Mesothelial cell of epicardium (in vitro differentiated cells): Measurements from ENCODE around the gene PATZ1. TPM values are rescaled to one million over a fixed set of nuclear protein-coding genes. Genes with fewer than 3 reads are reported as not detected.

Experiments
- DNase-seq, 2 experiments: peaks; one replicate each; pipeline ENCODE4 v3.0.0; 2021; ENCODE audit warnings: low spot score in 2 of 2; ENCODE audit not compliant: unreplicated experiment in 2 of 2
- H3K27ac Mint-ChIP-seq: 2 replicates; pipeline ENCODE4 v1.8.0; 2021; ENCODE audit warnings: mixed read lengths
- H3K27me3 Mint-ChIP-seq: 2 replicates; pipeline ENCODE4 v1.8.0; 2021; ENCODE audit warnings: low read depth, mixed read lengths
- H3K36me3 Mint-ChIP-seq: 2 replicates; pipeline ENCODE4 v1.8.0; 2021; ENCODE audit warnings: mixed read lengths
- H3K4me1 Mint-ChIP-seq: 2 replicates; pipeline ENCODE4 v1.8.0; 2021; ENCODE audit warnings: mixed read lengths
- H3K4me3 Mint-ChIP-seq: 2 replicates; pipeline ENCODE4 v1.8.0; 2021; ENCODE audit warnings: mild to moderate bottlenecking, moderate library complexity, mixed read lengths
- H3K9me3 Mint-ChIP-seq: 2 replicates; pipeline ENCODE4 v1.8.0; 2021; ENCODE audit warnings: mixed read lengths
- CTCF ChIP-seq: fragments of 200-600 bp; sonication (generic); IDR thresholded peaks from one replicate; pipeline ENCODE4 v1.5.0; 2021; ENCODE audit warnings: antibody characterized with exemption; ENCODE audit not compliant: unreplicated experiment
- total RNA-seq: library from RNA; stranded (reverse); gene quantifications from 3 replicates; pipeline ENCODE4 v1.2.1, GENCODE V29; 2021

Gene PATZ1
- total RNA-seq, 1 donor from 2014 or later, result 70.9 TPM

GRCh38 chr22:31333641-31334040 lies 12.5 kb downstream of the PATZ1 start:
- Mint-ChIP-seq H3K27ac (no peak overlapping the region), H3K4me3 (no peak overlapping the region), H3K27me3 (no peaks in the 10 kb centered on the region), H3K36me3 (peaks cover 61% of the 10 kb centered on the region), H3K9me3 (no peaks in the 10 kb centered on the region), H3K4me1 (no peaks in the 10 kb centered on the region)
- TF ChIP-seq CTCF, result no peak
- no peak for DNase-seq

GRCh38 chr22:31332886-31333285 lies 13.3 kb downstream of the PATZ1 start:
- H3K4me3 Mint-ChIP-seq, result no peak overlapping the region
- H3K27me3 Mint-ChIP-seq, result no peaks in the 10 kb centered on the region
- H3K36me3 Mint-ChIP-seq, result peaks cover 65% of the 10 kb centered on the region
- DNase-seq, result no peak
- no peak for TF ChIP-seq CTCF
- H3K9me3 Mint-ChIP-seq, result no peaks in the 10 kb centered on the region
- H3K4me1 Mint-ChIP-seq, result no peaks in the 10 kb centered on the region
- H3K27ac Mint-ChIP-seq, result no peak overlapping the region

- Mint-ChIP-seq H3K36me3 (peaks cover 65% of the 10 kb centered on the region), H3K9me3 (no peaks in the 10 kb centered on the region), H3K4me1 (no peaks in the 10 kb centered on the region), H3K27me3 (no peaks in the 10 kb centered on the region), H3K4me3 (no peak overlapping the region), H3K27ac (no peak overlapping the region)
- DNase-seq, result no peak
- TF ChIP-seq CTCF, result no peak
Measured at GRCh38 chr22:31332010-31332409, 14.1 kb downstream of the PATZ1 start.

GRCh38 chr22:31329453-31330215 lies 16.5 kb downstream of the PATZ1 start:
- H3K27me3 Mint-ChIP-seq, result no peaks in the 10 kb centered on the region
- no peak for TF ChIP-seq CTCF
- H3K36me3 Mint-ChIP-seq, result peaks cover 70% of the 10 kb centered on the region
- no peak overlapping the region for H3K27ac Mint-ChIP-seq
- H3K4me1 Mint-ChIP-seq, result no peaks in the 10 kb centered on the region
- DNase-seq, result no peak
- H3K9me3 Mint-ChIP-seq, result no peaks in the 10 kb centered on the region
- no peak overlapping the region for H3K4me3 Mint-ChIP-seq

- no peaks in the 10 kb centered on the region for H3K9me3 Mint-ChIP-seq
- no peaks in the 10 kb centered on the region for H3K27me3 Mint-ChIP-seq
- no peak for TF ChIP-seq CTCF
- H3K4me1 Mint-ChIP-seq, result no peaks in the 10 kb centered on the region
- no peak for DNase-seq
- H3K4me3 Mint-ChIP-seq, result no peak overlapping the region
- peaks cover 69% of the 10 kb centered on the region for H3K36me3 Mint-ChIP-seq
- H3K27ac Mint-ChIP-seq, result no peak overlapping the region
Measured at GRCh38 chr22:31329029-31329428, 17.1 kb downstream of the PATZ1 start.
